HEK293T (cell line): ENCODE measurements around the gene TAP1.
"Not testable (repeated sequence)": the region's sequence is repeated elsewhere in the genome, so short reads cannot be mapped to it uniquely, and the experiment has no call there.

Experiments used
- ARNT ChIP-seq: fragments of 450-650 bp; IDR thresholded peaks from 2 replicates; pipeline ENCODE4 v1.6.1; 2017; ENCODE audit warnings: mild to moderate bottlenecking
- BHLHE40 ChIP-seq: fragments of 450-650 bp; IDR thresholded peaks from 2 replicates; pipeline ENCODE4 v1.6.1; 2016; ENCODE audit warnings: mild to moderate bottlenecking, moderate library complexity, borderline replicate concordance
- ELF4 ChIP-seq: fragments of 450-650 bp; IDR thresholded peaks from 2 replicates; pipeline ENCODE4 v1.6.1; 2017; ENCODE audit warnings: antibody characterized with exemption
- FOXA1 ChIP-seq: fragments of 450-650 bp; IDR thresholded peaks from 2 replicates; pipeline ENCODE4 v1.6.1; 2016; ENCODE audit warnings: mild to moderate bottlenecking
- FOXK2 ChIP-seq: fragments of 450-650 bp; IDR thresholded peaks from 2 replicates; pipeline ENCODE4 v1.6.1; 2016; ENCODE audit warnings: mild to moderate bottlenecking
- FOXM1 ChIP-seq: fragments of 450-650 bp; IDR thresholded peaks from 2 replicates; pipeline ENCODE4 v1.6.1; 2017; ENCODE audit warnings: mild to moderate bottlenecking, borderline replicate concordance
- L3MBTL2 ChIP-seq: fragments of 450-650 bp; conservative IDR thresholded peaks from 2 replicates; pipeline ENCODE4 v1.6.1; 2016; ENCODE audit warnings: mild to moderate bottlenecking
- NFRKB ChIP-seq: fragments of 450-650 bp; IDR thresholded peaks from 2 replicates; pipeline ENCODE4 v1.6.1; 2016; ENCODE audit warnings: mild to moderate bottlenecking, moderate library complexity
- SP1 ChIP-seq: fragments of 450-650 bp; IDR thresholded peaks from 2 replicates; pipeline ENCODE4 v1.6.1; 2017
- SUZ12 ChIP-seq: fragments of 450-650 bp; IDR thresholded peaks from 2 replicates; pipeline ENCODE4 v1.6.1; 2016; ENCODE audit warnings: mild to moderate bottlenecking
- TARDBP ChIP-seq: fragments of 450-650 bp; IDR thresholded peaks from 2 replicates; pipeline ENCODE4 v1.6.1; 2016

- TF ChIP-seq FOXM1, L3MBTL2, FOXA1, FOXK2, SP1, SUZ12, NFRKB, ARNT, BHLHE40, ELF4, TARDBP: not testable (repeated sequence)
Measured at GRCh38 chr6:32880962-32881361, 27.5 kb upstream of the TAP1 start.
